Measurements from ENCODE around the gene SLC39A11. TPM values are rescaled to one million over a fixed set of nuclear protein-coding genes. Genes with fewer than 3 reads are reported as not detected.

Gene SLC39A11
- total RNA-seq, 1 experiment from 2014 or later, result 15.2 TPM

- Histone ChIP-seq H2AFZ (ENCODE audit: low read length) (no peak overlapping the region), H3K27ac (ENCODE audit: insufficient read length, low read depth, low read length) (no peak overlapping the region), H3K4me2 (ENCODE audit: insufficient read depth, insufficient read length, low read length) (no peak overlapping the region), H2AK5ac (ENCODE audit: insufficient read length, low read length) (no peak overlapping the region), H3K23me2 (ENCODE audit: insufficient read length, low read depth, low read length, poor library complexity, severe bottlenecking) (no peaks in the 10 kb centered on the region), H4K20me1 (ENCODE audit: control insufficient read depth, insufficient read depth, insufficient read length) (no peaks in the 10 kb centered on the region), H3K56ac (ENCODE audit: insufficient read length, low read depth, low read length) (no peak overlapping the region), H2BK120ac (ENCODE audit: low read depth, low read length, poor library complexity, severe bottlenecking) (no peak overlapping the region), H3K23ac (ENCODE audit: insufficient read length, low read depth, low read length) (no peak overlapping the region), H4K5ac (ENCODE audit: insufficient read length, low read depth, low read length) (no peak overlapping the region), H3K4me1 (ENCODE audit: insufficient read depth, low read length) (no peaks in the 10 kb centered on the region), H2BK5ac (ENCODE audit: insufficient read length, low read length) (no peak overlapping the region), H3K9me3 (ENCODE audit: control insufficient read depth, low read depth, low read length) (no peaks in the 10 kb centered on the region), H3K79me1 (ENCODE audit: insufficient read depth, low read depth, low read length, poor library complexity, severe bottlenecking) (no peaks in the 10 kb centered on the region), H3K14ac (ENCODE audit: insufficient read depth, low read length) (no peak overlapping the region), H3K4ac (ENCODE audit: low read depth, low read length) (no peak overlapping the region), H3T11ph (ENCODE audit: low read length) (no peak overlapping the region), H4K91ac (ENCODE audit: insufficient read length, low read depth, low read length) (no peak overlapping the region), H3K79me2 (ENCODE audit: insufficient read depth, low read length) (no peaks in the 10 kb centered on the region), H2BK20ac (ENCODE audit: low read depth, low read length, poor library complexity, severe bottlenecking) (no peak overlapping the region), H2BK12ac (ENCODE audit: insufficient read length, low read depth, low read length) (no peak overlapping the region), H3K18ac (ENCODE audit: insufficient read length, low read depth, low read length) (no peak overlapping the region), H3K9ac (ENCODE audit: extremely low read depth, insufficient read length, low read length) (no peak overlapping the region), H3K27me3 (ENCODE audit: insufficient read depth, low read length) (no peaks in the 10 kb centered on the region), H4K8ac (replicated peaks; ENCODE audit: insufficient read length, low read depth, low read length) (no peak overlapping the region), H2BK15ac (ENCODE audit: low read depth, low read length) (no peak overlapping the region)
- no peaks in the 10 kb centered on the region for H3K4me1 Mint-ChIP-seq
- no peak for TF ChIP-seq CTCF (conservative IDR thresholded peaks at IDR 0.05)
- no peak overlapping the region for H3K4me3 Mint-ChIP-seq
- no CpG with 5 or more reads among the region's 2 CpGs for WGBS (ENCODE audit: extremely low coverage, insufficient read length, low lambda C conversion rate)
- H3K36me3 Mint-ChIP-seq (ENCODE audit: insufficient read depth in 1 of 3, low read depth in 3 of 3), result peaks cover 0 to 2% (median 0%) of the 10 kb centered on the region in 3 experiments; a peak in 2 of 7 replicates
- H3K27me3 Mint-ChIP-seq (ENCODE audit: low read depth), result peaks cover 6% of the 10 kb centered on the region; the same call in 1 of the 2 replicates
- H3K9me3 Mint-ChIP-seq, result peaks cover 0 to 4% of the 10 kb centered on the region in 2 experiments; a peak in 2 of 5 replicates
- no peak for DNase-seq
- H3K27ac Mint-ChIP-seq, result no peak overlapping the region
Observed at GRCh38 chr17:72692676-72693075, 399.8 kb downstream of the SLC39A11 start.
